Activated effector memory CD4-positive, alpha-beta T cell treated with Interleukin-2 at 50 U/mL for 16 hours (primary cell): Measurements from ENCODE around the gene NOTCH2.

Source experiments
- DNase-seq: peaks from one replicate; pipeline ENCODE4 v3.0.0-alpha.2; 2020

The NOTCH2 gene

GRCh38 chr1:119971710-119972570 is 97.5 kb downstream of the NOTCH2 start:
- DNase-seq, result no peak

GRCh38 chr1:119968601-119969000 is 100.9 kb downstream of the NOTCH2 start:
- no peak for DNase-seq

- peak; percentile 56 for DNase-seq
Measured at GRCh38 chr1:119968068-119968492, 101.4 kb downstream of the NOTCH2 start.

GRCh38 chr1:119966681-119967080 is 102.8 kb downstream of the NOTCH2 start:
- no peak for DNase-seq

GRCh38 chr1:119966020-119966419 is 103.4 kb downstream of the NOTCH2 start:
- no peak for DNase-seq

GRCh38 chr1:119964673-119965363 is 104.6 kb downstream of the NOTCH2 start:
- DNase-seq, result no peak

- no peak for DNase-seq
Measured at GRCh38 chr1:119962296-119962968, 107.0 kb downstream of the NOTCH2 start.

- no peak for DNase-seq
Measured at GRCh38 chr1:119960501-119960900, 109.0 kb downstream of the NOTCH2 start.

- DNase-seq, result no peak
Measured at GRCh38 chr1:119959268-119960220, 109.9 kb downstream of the NOTCH2 start.

GRCh38 chr1:119958223-119958622 is 111.2 kb downstream of the NOTCH2 start:
- DNase-seq, result no peak

- DNase-seq, result no peak
Measured at GRCh38 chr1:119956306-119956705, 113.2 kb downstream of the NOTCH2 start.

GRCh38 chr1:119954476-119955422 is 114.7 kb downstream of the NOTCH2 start:
- DNase-seq, result no peak

- DNase-seq, result no peak
Measured at GRCh38 chr1:119953266-119953998, 116.0 kb downstream of the NOTCH2 start.

GRCh38 chr1:119952496-119952895 is 117.0 kb downstream of the NOTCH2 start:
- DNase-seq, result no peak

- DNase-seq, result peak; percentile 45
Measured at GRCh38 chr1:119948342-119949214, 120.9 kb downstream of the NOTCH2 start.

- no peak for DNase-seq
Measured at GRCh38 chr1:119947468-119947867, 122.0 kb downstream of the NOTCH2 start.

GRCh38 chr1:119946724-119947123 is 122.7 kb downstream of the NOTCH2 start:
- DNase-seq, result no peak

GRCh38 chr1:119943216-119943615 is 126.2 kb downstream of the NOTCH2 start:
- no peak for DNase-seq

- no peak for DNase-seq
Measured at GRCh38 chr1:119941392-119941791, 128.1 kb downstream of the NOTCH2 start.
